T-helper 2 cell treated with Interferon-gamma antibody and Interleukin-4, amounts not matched to agents 100 ng/mL and 5 ng/mL, for 36 hours (primary cell): ENCODE measurements around the gene CHD2. TPM values are rescaled to one million over a fixed set of nuclear protein-coding genes. Genes with fewer than 3 reads are reported as not detected.

Source experiments
- intact Hi-C: fragments of 100-400 bp; cut with micrococcal nuclease; formaldehyde crosslinking; loops from one replicate; pipeline ENCODE4 v1.15.1; 2023
- total RNA-seq: library from RNA; stranded (reverse); gene quantifications from 2 replicates; pipeline ENCODE4 v1.2.3, GENCODE V29; 2022

Gene CHD2
- total RNA-seq, 1 donor from 2014 or later = 130 TPM

DNA sequence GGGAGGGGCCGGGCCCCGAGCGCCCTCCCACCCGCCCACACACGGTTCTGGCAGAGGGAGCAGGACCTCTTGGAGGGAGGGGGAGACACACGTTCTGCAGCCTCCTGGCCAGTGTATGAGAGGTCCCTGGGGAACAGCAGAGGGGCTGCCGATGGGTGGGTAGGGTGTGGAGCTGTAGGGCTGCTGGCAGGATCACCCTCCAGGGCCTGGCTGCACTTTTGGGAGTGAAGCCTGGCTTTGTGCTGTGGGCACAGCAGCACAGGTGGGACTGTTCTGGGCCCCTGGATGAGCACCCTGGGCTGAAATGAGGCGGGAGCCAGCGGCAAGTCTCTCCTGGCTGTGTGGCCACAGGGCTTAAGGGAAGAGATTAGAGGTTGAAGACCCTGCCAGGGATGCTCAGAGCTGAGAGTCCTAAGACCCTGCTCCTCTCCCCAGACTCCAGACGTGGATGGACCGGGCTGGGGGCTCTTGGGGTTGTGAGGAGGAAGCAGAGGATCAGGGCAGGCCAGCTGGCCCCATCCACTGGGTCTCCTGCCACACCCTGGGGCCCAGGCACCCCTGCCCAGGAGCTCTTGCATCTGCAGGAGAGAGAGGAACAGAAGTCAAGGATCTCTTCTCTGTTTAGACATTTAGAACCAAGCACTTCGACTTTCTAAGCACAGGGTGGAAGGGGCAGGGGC, 143.6 kb downstream of the CHD2 start:
- intact Hi-C loops = no loop called here

DNA sequence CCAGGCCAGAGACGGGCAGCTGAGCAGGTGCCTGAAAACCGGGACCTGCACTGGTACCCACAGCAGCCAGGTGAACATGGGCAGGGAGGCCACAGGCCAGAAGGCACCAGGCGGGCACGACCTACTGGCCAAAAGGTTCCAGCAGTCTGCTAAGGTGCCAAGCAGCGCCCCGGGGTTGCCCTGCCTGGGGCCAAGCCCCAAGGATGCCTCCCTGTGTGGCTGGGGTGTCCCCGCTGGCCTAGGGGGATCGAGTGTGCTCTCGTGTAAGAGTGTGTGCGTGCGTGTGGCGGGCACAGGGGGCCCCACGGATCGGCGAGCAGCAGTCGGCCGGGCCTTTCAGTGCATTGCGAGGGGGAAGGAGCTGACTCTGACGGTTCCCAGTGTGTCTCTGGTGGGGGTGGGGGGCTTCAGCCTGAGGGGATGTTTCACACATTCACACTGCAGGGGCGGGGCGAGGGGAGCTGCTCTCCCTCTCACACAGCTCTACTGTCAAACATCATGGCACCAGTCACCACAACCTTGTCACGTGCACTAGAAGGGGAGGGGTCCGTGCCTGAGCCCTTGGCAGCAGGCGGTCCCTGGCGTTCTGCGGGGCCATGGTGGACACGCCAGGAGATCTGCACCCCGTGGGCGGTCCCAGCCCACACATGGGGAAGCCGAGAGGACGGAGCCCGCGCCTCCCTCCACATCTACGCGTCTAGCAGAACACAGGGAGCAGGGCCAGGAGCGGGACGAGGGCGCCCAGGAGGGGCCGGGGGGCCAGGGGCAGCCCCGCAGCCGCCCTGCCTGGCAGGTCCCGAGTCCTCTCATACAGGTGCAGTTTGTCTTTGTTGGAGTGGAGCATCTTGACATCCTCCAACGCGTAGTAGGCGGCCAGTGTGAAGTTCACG, 144.4 kb downstream of the CHD2 start:
- intact Hi-C loops = no loop called here

DNA sequence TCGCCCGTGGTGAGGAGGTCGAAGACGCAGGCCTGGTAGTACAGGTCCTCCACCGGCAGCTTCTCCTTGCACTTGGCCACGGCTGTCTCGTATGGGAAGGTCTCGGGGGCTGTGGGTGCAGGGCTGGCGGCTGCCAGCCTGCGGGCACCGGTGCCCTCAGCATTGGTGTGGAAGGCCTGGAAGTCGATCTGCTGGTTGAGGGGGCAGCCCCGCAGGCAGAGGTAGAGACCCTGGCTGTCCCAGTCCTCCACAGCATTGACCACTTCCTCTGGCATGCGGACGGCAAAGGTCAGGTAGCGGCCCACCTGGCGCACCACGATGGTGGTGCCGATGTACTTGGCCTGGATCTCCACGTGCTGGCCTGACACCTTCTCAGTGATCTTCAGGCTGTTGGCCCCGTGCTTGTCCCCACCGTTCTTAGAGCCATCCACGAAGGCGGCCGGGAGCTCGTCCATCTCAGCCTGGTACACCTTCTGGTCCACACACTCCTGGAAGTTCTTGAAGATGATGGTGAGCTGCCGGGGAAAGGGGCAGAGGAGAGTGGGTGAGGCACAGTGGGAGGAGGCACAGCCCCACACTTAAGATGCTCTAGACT, 145.2 kb downstream of the CHD2 start:
- intact Hi-C loops = no loop called here

DNA sequence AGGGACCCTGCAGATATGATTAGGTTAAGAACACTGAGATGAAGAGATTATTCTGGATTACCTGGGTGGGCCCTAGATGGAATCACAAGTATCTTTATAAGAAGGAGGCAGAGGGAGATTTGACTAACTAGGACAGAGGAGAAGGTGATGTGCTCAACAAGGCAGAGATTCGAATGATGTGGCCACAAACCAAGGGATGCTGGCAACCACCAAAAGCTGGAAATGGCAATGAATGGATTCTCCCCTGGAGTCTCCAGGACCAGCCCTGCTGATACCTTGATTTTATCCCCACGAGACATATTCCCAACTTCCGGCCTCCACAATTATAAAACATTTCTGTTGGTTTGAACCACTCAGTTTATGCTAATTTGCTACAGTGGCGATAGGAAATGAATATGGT, 146.0 kb downstream of the CHD2 start:
- intact Hi-C loops = no loop called here

DNA sequence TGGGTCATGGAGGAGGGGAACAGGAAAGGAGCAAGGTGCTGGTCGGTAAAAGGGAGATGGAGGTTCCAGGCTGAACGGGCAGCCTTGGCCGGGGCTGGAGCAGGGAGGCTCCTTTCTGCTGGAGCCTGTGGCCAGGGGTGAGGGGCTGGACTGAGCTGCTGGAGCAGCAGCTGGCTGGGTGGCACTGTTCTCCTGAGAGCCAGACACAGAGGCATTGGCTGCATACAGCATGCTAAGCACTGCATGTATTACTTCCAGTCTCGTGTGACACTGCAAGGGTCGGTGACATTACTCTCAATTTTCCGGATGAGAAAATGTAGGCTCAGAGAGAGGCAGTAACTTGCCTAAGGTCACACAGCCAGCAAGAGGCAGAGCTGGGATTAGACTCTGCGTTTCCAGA, 146.6 kb downstream of the CHD2 start:
- intact Hi-C loops = no loop called here

DNA sequence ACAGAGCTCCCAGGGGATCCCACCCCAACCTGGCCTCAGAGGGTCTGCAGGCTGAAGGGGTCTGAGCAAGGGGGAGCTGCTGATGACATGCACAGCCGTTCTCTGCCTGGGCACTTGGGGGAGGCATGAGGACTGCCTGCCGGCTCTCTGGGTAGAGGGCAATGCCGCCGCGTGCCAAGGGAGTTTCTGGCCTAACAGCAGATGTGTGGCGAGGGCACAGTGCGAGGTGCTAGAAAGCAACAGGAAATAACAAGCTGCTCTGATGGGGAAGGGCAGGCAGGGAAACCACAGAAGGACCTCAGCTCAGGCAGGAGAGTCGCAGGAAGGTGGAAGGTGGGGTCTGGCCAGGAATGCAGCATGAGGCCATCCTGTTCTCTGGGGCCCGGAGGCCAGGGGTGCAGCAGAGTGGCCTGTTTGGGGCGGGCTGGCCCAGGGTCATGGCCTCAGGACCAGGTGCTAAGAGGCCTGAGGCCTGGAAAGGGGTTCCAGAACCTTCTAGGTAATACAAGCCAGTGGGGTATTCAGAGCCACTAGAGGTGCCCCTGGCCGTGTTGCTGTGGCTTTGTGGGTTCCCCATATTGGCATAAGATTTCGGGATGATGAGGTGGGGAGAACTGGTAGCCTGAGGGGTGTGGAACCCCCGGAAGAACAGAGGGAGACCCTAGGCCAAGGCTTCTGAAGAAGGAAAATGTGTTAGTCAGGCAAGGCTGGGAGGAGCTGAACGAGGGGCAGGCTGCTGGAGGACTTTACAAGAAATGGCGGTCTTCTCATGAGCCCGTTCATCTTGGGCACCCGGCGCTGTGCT, 147.7 kb downstream of the CHD2 start:
- intact Hi-C loops = no loop called here

DNA sequence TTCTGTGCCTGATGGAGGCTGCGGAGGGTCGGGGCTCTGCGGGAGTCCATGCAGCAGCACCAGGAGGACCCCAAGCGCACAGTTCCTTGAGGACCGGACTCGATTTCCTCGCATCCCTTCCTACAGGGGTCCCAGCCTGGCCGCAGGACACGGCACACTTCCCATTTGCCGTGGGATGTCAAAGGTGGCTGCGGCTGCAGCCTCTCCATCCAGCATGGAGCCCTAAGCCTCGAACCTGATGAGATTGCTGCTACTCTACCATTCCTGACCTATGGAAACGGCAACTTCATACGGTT, 148.2 kb downstream of the CHD2 start:
- intact Hi-C loops = no loop called here

DNA sequence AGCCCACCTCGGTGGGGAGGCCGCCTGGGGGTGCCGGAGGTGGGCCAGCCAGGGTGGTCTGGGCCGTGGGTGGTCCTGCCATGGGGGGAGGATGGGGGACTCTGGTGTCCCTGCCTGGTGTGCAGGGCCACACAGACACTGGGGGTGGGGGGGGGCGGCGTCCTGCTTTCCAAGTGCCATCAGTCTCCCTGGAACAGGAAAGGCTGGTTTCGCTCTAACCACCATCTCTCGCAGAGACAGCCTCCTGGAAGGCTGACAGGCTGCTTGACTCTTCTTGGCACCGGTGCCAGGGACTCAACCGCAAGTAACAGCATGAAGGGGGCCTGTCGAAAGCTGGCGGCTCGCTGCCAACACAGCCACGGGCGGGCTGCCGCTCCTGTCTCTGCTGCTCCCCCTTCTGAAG, 148.6 kb downstream of the CHD2 start:
- intact Hi-C loops = no loop called here

DNA sequence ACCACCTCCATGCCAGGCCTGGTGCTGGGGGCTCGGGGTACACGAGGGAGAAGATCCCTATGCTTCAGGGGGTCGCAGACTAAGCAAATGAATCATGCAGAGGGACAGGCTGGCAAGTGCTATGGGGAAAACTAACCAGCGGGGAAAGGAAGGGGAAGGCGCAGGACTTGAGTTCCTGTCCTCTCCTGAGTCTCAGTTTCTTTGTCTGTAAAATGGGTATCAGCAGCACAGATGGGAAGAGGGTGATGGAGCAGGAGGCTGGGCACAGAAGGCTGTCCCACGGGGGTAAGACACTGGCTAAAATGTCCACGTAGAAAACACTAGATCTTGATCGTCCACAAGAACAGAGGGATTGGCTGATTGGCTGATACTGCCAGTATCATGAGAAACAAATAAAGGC, 149.1 kb downstream of the CHD2 start:
- intact Hi-C loops = no loop called here

DNA sequence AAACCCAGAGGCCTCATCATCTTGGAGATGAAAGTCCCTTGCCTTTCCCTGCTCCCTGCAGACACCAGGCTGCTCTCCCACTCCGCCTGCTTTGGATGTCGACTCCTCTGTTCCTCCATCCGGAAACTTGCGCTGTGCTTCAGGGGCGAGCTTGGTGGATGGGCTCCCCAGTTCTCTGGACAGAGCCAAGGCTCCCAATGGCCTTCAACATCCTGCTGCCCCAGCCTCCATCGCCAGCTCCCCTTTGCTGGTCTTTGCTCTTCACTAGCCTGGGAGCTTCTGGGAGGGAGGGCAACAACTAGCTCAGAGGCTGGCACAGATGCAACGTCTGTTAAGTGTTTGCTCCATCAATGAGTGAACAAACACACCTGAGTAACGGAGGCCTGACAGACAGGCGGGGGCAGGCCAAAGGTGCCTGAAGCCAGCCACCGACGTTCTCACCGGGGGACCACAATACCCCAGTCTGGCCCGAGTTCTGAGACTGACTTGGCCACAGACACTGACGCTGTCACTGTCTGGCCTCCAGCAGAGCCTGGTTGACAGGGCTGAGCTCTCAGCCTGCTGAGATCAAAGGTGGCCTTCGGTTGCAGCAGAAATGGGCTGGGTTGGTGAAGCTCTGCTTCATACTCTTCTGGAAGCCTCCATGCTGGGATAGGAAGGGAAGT, 149.9 kb downstream of the CHD2 start:
- intact Hi-C loops = no loop called here

DNA sequence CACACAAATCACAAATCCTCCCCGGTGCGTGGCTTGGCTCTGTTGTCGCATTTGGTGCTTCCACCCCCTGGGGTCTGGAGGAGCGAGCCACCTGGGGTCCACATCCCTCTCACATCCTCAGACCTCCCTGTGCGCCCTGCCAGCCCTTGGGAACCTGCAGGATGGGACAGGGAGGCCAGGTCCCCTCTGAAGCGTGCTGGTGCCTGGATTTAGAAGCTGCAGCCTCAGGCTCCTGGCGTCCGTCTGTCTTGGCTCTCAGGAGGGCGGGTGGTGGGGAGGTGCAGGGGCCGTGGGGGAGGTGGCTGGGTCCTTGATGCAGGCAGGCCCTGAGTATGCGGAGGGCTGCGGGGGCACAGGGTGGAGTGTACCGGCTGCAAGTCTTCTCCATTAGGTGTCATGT, 150.5 kb downstream of the CHD2 start:
- intact Hi-C loops = no loop called here

DNA sequence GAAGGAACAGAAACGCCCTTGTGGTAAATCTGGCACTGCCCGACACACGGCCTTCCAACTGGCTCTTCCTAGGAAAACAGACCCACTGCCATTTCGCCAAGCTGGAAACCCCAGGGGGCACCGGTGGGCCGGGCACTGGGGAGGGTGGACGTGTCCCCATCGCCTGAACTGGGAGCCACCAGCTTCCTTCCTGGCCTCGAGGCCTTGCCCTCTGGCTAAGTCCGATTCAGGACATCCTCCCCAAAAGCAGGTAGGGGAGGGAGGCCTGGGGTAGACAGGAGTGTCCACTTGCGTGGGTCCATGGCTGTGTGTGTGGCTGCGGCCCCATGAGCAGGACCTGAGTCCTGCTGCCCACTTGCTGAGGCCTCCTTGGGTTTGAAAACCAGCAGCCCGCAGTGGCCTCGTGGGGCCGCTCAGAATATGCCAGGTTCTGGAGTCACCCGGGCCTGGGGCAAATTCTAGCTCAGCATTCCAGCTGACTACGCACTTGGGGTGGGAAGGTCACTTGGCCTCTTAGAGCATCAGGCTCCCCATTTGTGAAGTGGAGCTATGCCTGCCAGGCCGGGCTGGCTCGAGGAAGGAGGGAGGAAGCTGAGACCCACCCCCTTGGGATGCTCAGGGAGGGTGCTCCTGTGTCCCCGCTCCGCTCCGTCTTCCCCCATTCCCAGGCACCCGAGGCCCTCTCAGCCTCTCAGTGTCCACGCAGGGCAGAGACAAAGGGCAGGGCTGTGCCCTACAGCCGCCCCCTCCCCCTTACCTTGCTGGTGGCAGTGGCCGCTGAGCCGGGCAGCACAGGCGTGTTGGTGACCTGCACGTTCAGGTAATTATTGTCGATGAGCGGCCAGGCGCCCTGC, 151.3 kb downstream of the CHD2 start:
- intact Hi-C loops = no loop called here

DNA sequence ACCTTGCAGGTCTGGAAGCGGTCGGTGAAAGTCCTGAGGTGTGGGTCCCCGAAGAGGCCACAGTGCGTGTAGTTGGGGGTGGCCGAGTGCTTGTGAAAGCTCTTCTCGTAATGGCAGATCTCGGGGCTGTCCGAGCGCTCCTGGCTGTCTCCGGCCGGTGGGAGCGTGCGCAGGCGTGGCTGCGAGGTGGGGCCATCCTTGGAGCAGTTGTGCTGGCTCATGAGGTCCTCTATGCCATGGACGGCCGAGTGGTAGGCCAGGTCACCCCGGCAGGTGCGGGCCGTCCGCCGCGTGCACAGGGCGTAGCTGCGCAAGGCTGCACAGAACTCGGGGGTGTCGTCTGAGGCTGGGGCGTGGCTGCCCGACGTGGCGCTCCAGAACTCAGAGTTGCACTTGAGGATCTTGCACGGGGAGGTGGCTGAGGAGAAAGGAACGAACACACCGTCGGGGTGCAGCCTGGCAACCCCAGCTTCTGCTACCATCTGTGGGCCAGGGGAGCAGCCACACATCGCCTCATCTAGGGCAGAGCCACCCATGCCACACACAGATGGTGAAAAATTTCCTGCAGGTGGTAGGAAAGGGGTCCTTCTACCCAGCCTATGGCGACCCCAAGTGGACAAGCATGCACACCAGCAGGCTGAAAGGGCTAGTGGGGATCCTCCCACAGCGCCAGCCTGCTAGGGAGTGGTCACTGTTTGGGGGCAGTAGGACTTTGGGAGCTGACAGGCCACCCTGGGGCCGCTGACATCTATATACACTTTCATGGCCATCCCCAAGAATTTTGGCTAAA, 152.2 kb downstream of the CHD2 start:
- intact Hi-C loops = no loop called here

DNA sequence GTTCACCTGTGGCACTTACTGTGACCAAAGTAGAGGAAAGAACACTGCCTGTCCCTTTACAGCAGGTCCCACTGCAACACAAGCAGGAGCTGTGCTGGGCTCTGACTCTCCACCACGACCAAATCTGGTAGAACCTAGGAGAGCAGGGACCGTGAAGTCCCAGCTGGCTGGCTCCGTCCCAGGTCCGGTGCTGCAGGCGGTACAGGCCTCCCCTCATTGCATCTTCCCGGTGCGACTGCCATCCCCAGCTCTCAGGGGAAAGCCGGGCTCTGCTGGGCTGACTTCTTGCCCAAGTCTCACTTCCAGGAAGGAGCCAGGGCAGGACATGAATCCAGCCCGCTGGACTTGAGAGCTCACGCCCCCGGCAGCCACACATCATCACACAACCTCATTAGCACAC, 155.1 kb downstream of the CHD2 start:
- intact Hi-C loops = no loop called here

DNA sequence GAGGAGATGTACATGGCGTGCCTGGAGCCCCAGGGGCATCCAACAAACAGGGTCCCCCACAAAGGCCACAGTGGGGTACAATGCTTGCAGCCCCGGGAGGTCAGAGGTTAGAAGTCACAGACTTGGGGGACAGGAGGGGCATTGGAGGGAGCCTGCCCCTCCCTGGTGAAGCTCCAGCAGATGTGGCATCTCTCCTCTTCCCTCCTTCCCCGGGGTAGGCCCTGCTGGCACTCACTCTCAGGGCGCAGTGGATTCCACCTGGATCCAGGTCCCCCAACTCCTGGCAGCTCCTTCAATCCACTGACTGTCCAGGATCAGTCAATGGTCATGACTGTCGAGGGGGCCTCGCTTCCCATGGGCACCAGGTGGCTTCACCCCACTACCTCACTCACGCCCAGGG, 156.7 kb downstream of the CHD2 start:
- intact Hi-C loops = no loop called here

DNA sequence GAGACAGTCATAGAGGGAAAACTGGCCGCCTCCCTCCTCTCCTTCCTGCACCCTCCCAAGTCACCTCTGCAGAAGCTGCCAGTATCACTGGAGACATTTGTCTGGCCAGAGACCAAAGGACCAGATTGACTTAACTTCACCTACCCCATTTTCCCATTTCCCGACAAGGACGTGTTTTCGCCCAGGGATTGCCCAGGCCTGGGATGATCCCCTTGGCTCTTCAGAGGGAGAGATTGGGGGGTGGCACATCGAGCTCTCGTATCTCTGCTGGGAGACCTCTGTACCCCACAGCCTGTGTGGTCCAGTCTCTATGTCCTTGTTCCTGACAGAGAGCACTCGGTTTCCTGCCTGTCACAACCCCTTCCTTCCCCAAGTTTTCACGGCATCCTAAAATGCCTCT, 157.5 kb downstream of the CHD2 start:
- intact Hi-C loops = no loop called here

DNA sequence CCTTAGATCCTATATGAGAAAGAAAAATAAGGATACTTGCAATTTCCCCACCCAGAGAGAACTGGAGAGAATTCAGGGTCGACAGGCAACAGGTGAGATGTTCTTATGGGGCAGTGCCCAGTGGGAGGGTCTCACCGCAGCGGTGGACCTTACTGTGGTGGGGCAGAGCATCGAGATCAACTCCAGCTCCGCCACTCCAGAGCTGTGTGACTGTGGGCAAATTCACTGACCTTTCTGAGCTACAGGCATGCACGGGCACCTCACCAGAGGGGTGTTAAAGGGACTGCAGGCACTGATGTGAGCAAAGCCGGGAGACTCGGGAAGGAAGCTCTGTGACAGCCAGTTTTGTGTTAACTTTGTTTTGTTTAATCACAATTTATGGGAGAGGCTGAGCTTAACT, 158.0 kb downstream of the CHD2 start:
- intact Hi-C loops = no loop called here

DNA sequence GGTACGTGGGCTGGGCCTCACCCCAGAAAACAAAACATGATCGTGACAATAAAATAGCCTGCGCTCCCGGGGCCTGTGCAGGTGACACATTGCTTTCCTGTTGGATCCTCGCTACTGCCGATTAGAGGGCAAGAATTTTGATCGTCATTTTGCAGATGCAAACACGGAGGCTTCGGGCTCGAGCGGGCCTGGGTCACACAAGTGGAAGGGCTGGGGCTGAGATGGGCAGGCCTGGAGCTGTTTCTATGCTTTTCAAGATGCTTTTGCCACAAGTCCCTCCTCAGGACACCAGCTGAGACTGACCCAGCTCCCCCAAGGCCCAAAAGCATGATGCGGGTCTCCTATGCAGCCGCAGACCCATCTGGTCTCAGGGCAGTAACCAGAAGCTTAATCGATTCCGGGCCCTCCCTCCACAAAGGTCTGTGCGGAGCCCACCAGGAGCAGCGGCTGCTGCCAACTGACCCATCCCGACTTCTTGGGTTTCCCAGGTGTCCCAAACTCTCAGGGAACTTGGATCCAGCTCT, 158.8 kb downstream of the CHD2 start:
- intact Hi-C loops = no loop called here

DNA sequence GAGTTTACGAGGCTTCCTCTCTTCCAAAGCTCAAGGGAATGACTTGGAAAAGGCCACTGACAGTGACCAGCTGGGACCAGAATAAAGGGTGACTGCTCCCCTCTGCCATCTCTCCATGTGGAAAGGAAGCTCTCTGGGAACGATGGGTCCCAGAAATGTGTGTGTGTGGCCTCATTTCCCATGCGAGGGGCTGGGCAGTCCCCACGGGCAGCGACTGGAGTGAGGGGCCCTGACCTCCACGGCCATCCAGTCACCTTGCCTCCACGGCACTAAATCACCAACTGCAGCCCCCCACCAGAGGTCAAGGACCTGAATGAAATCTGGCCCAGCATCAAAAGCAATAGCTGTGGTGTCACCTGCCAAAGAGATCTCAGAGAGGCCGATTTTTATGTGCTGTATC, 159.3 kb downstream of the CHD2 start:
- intact Hi-C loops = no loop called here
